Measurements from ENCODE around the gene LRRC14B. TPM values are rescaled to one million over a fixed set of nuclear protein-coding genes. Genes with fewer than 3 reads are reported as not detected.

Gene LRRC14B
- total RNA-seq, 1 donor from 2014 or later: not detected

DNA sequence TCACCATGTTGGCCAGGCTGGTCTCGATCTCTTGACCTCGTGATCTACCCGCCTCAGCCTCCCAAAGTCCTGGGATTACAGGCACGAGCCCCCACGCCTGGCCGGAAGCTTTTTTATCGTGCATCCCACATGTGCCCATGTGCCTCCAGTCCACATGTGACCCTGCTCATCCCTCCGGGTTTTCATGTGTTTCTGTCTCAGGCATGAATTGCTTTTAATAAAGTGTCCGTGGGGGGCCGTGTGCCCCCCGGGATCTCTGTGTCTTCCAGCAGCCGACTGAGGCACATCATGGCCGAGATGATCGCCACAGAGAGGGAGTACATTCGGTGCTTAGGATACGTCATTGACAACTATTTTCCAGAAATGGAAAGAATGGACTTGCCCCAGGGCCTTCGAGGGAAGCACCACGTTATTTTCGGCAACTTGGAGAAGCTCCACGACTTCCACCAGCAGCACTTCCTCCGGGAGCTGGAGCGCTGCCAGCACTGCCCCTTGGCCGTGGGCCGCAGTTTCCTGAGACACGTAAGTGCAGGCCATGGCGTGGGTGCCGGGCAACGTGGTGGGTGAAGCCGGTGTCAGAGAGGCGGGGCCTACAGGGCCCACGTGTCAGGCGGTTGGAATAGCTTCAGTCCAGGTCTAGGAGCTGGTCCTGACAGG is 22.1 kb upstream of the LRRC14B start:
- Histone ChIP-seq H3K9me3 (no peaks in the 10 kb centered on the region), H3K36me3 (no peaks in the 10 kb centered on the region), H3K4me3 (no peak overlapping the region), H3K27ac (no peak overlapping the region), H3K27me3 (ENCODE audit: low read depth) (no peaks in the 10 kb centered on the region), H3K4me1 (peaks cover 14% of the 10 kb centered on the region)
- DNase-seq (peak; percentile 77), ATAC-seq (peak; percentile 49 to 60)
- intact Hi-C loops (cut with DNase I): no loop called here
- TF ChIP-seq CTCF (IDR thresholded peaks at IDR 0.05): no peak

DNA sequence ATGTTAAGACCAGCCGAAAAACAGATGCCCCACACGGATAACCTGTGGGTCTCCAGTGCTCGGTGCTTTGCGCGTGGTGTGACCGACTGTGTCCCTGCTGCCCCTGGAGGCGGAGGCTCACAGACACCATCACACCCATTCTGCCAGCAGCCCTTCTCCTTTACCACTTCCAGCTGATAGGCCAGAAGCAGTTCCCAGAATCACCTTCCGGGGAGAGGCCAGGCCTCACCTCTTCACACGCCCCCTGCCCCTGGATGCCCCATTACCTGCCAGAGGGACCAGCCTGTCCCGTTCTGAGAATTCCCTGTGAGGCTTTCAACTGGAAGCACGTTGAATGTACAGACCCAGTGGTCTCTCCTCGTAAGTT is 21.6 kb upstream of the LRRC14B start:
- no peak overlapping the region for H3K27ac ChIP-seq

GRCh38 chr5:170971-171800 is 20.1 kb upstream of the LRRC14B start:
- no peak overlapping the region for H3K27ac ChIP-seq
- no peak for TF ChIP-seq CTCF (IDR thresholded peaks at IDR 0.05)
- peaks cover 14% of the 10 kb centered on the region for H3K4me1 ChIP-seq
- no peaks in the 10 kb centered on the region for H3K27me3 ChIP-seq (ENCODE audit: low read depth)
- H3K4me3 ChIP-seq: no peak overlapping the region
- intact Hi-C loops (cut with DNase I): no loop called here
- no peaks in the 10 kb centered on the region for H3K36me3 ChIP-seq
- ATAC-seq (no peak), DNase-seq (peak; percentile 37)
- no peaks in the 10 kb centered on the region for H3K9me3 ChIP-seq

More for the DNA sequence above, 21.6 kb upstream of the LRRC14B start:
- Histone ChIP-seq H3K36me3 (no peaks in the 10 kb centered on the region), H3K4me1 (peaks cover 14% of the 10 kb centered on the region), H3K9me3 (no peaks in the 10 kb centered on the region), H3K4me3 (no peak overlapping the region), H3K27me3 (ENCODE audit: low read depth) (no peaks in the 10 kb centered on the region)
- ATAC-seq: no peak
- intact Hi-C loops (cut with DNase I): no loop called here
- no peak for DNase-seq
- no peak for TF ChIP-seq CTCF (IDR thresholded peaks at IDR 0.05)

DNA sequence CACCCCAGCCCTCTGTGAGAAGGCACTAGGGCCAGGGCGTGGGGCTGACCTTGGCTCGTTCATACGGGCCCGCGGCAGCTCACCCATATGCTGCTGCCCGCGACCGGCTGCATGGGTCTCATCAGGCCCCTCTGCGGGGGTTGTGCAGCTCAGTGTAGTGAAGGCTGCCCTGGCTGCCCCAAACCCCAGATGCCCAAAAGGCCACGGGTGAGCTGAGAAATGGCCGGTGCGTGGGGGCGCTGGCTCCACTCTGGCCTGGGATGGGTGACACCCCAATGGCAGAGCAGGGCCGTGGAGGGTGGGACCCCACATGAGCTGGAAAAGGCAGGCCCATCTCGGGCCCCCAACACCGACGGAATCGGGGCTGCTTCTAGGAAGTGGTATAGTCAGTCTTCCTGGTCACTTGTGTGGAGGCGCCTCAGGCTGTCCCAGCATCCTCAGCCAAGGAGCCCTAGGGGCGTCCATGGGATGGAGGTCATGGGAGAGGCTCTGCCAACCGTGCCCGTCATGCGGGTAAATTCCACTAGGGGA is 19.4 kb upstream of the LRRC14B start:
- Histone ChIP-seq H3K9me3 (no peaks in the 10 kb centered on the region), H3K27ac (no peak overlapping the region), H3K36me3 (no peaks in the 10 kb centered on the region), H3K27me3 (ENCODE audit: low read depth) (no peaks in the 10 kb centered on the region), H3K4me3 (no peak overlapping the region), H3K4me1 (peaks cover 14% of the 10 kb centered on the region)
- intact Hi-C loops (cut with DNase I): no loop called here
- ATAC-seq (no peak), DNase-seq (peak; percentile 38)
- TF ChIP-seq CTCF (IDR thresholded peaks at IDR 0.05): no peak

- no peaks in the 10 kb centered on the region for H3K27me3 ChIP-seq (ENCODE audit: low read depth)
- no peak for DNase-seq
- no peak for TF ChIP-seq CTCF (IDR thresholded peaks at IDR 0.05)
- no peak overlapping the region for H3K27ac ChIP-seq
- ATAC-seq: no peak
- no peak overlapping the region for H3K4me3 ChIP-seq
- no peaks in the 10 kb centered on the region for H3K36me3 ChIP-seq
- peaks cover 14% of the 10 kb centered on the region for H3K4me1 ChIP-seq
- no peaks in the 10 kb centered on the region for H3K9me3 ChIP-seq
- intact Hi-C loops (cut with DNase I): no loop called here
These were observed 18.9 kb upstream of the LRRC14B start for GRCh38 chr5:172421-172820.
